Nephron (organoid): Measurements from ENCODE around the gene HSPA2.
A peak's percentile ranks its signal among the peaks of the same experiment; 100 is the strongest.

Experiments
- H3K27ac Mint-ChIP-seq, 3 experiments: 2 replicates each; pipeline ENCODE4 v1.8.0; 2020; ENCODE audit warnings: mixed read lengths in 3 of 3, mild to moderate bottlenecking in 2 of 3, moderate library complexity in 1 of 3
- H3K27me3 Mint-ChIP-seq: 2 replicates; pipeline ENCODE4 v1.8.0; 2021; ENCODE audit warnings: low read depth, mild to moderate bottlenecking, moderate library complexity, mixed read lengths
- H3K36me3 Mint-ChIP-seq: 2 replicates; pipeline ENCODE4 v1.8.0; 2020; ENCODE audit warnings: low read depth, mixed read lengths
- H3K4me1 Mint-ChIP-seq: 2 replicates; pipeline ENCODE4 v1.8.0; 2020; ENCODE audit warnings: mixed read lengths
- H3K4me3 Mint-ChIP-seq, 3 experiments: 2 replicates each; pipeline ENCODE4 v1.8.0; 2020; ENCODE audit warnings: mild to moderate bottlenecking in 3 of 3, mixed read lengths in 3 of 3, moderate library complexity in 2 of 3
- H3K9me3 Mint-ChIP-seq: 2 replicates; pipeline ENCODE4 v1.8.0; 2020; ENCODE audit warnings: mixed read lengths
- TF ChIP-seq, protein P1 (sequence below), 3 experiments: fragments of 200-600 bp; sonication (generic); IDR thresholded peaks; one replicate each; pipeline ENCODE4 v1.5.0; 2021; ENCODE audit warnings: antibody characterized with exemption in 3 of 3; ENCODE audit not compliant: unreplicated experiment in 3 of 3

The HSPA2 gene

DNA sequence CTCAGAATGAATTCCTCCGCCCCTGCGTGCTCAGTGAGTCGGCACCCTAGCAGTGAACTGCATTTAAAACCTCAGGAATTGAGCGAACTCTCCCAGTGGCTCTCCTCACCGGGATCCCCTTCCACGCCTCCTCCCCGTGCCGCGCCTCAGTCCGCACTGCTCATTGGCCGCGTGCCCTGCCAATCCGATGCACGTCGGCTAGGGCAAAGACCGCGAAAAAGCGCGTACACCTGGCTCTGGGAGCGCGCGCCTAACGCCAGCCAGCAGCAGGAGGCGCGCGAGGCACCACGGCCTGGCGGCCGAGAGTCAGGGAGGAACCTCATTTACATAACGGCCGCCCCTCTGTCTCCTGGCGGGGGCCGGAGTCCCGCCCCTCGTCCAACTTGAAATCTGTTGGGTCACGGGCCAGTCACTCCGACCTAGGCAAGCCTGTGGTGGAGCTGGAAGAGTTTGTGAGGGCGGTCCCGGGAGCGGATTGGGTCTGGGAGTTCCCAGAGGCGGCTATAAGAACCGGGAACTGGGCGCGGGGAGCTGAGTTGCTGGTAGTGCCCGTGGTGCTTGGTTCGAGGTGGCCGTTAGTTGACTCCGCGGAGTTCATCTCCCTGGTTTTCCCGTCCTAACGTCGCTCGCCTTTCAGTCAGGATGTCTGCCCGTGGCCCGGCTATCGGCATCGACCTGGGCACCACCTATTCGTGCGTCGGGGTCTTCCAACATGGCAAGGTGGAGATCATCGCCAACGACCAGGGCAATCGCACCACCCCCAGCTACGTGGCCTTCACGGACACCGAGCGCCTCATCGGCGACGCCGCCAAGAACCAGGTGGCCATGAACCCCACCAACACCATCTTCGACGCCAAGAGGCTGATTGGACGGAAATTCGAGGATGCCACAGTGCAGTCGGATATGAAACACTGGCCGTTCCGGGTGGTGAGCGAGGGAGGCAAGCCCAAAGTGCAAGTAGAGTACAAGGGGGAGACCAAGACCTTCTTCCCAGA, at the start of gene HSPA2:
HSPA2 (plus strand) TSS at position 534 of the 995 bp plus-strand sequence; CDS start at position 643, 109 bp downstream.
- TF ChIP-seq, protein P1, sequence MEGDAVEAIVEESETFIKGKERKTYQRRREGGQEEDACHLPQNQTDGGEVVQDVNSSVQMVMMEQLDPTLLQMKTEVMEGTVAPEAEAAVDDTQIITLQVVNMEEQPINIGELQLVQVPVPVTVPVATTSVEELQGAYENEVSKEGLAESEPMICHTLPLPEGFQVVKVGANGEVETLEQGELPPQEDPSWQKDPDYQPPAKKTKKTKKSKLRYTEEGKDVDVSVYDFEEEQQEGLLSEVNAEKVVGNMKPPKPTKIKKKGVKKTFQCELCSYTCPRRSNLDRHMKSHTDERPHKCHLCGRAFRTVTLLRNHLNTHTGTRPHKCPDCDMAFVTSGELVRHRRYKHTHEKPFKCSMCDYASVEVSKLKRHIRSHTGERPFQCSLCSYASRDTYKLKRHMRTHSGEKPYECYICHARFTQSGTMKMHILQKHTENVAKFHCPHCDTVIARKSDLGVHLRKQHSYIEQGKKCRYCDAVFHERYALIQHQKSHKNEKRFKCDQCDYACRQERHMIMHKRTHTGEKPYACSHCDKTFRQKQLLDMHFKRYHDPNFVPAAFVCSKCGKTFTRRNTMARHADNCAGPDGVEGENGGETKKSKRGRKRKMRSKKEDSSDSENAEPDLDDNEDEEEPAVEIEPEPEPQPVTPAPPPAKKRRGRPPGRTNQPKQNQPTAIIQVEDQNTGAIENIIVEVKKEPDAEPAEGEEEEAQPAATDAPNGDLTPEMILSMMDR (IDR thresholded peaks at IDR 0.05; ENCODE audit: unreplicated experiment in 3 of 3) = peak; percentile 55 to 72 (median 57)
- H3K27ac Mint-ChIP-seq = peak within 1 kb of the TSS; percentile 74 to 95 (median 91)
- H3K9me3 Mint-ChIP-seq = peaks cover 25% of the 10 kb centered on the region
- peak within 1 kb of the TSS; percentile 89 to 93 (median 92) for H3K4me3 Mint-ChIP-seq
- no peaks in the 10 kb centered on the region for H3K27me3 Mint-ChIP-seq
- H3K4me1 Mint-ChIP-seq = peaks cover 11% of the 10 kb centered on the region
- peaks cover 8% of the 10 kb centered on the region for H3K36me3 Mint-ChIP-seq

DNA sequence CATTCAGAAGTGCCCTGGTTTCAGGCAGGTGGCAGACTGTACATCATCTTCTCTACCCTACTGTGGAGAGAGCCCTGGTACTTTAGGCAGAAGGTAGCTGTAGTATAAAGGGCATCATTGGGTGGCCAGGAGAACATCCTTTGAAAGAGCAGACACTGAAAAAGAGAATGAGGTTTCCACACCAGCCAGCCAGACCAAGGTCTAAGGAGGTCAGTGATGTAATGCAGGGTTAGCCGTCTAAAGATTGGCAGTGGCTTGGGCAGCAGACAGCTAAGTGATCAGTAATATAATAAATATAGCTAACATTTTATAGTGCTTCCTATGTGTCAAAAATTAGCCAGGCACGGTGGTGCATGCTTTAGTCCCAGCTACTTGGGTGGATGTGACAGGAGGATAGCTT, 48.9 kb upstream of the HSPA2 start:
- Mint-ChIP-seq H3K27ac (no peak overlapping the region), H3K9me3 (no peaks in the 10 kb centered on the region), H3K4me3 (no peak overlapping the region), H3K27me3 (no peaks in the 10 kb centered on the region), H3K4me1 (no peaks in the 10 kb centered on the region), H3K36me3 (peaks cover 23% of the 10 kb centered on the region)
- TF ChIP-seq, protein P1 (IDR thresholded peaks at IDR 0.05; ENCODE audit: unreplicated experiment in 3 of 3) = no peak

DNA sequence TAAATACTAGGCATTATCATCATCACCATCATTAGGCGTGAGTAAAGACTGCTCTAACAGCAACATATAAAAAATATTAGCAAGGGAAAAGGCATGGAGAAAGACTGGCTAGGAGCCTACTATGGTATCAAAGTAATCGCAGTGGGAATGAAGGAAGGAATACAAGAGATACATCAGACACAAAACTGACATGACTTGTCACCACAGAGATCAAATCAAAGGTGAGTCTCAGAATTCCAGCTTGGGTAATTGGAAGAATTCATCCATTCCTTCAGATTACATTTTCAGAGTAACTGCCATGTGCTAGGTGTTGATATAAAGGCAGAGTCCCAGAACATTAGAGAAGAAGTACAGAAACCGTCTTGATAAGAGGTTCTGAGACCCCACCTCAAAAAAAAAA, 47.1 kb upstream of the HSPA2 start:
- H3K4me1 Mint-ChIP-seq = no peaks in the 10 kb centered on the region
- no peaks in the 10 kb centered on the region for H3K9me3 Mint-ChIP-seq
- no peak overlapping the region for H3K4me3 Mint-ChIP-seq
- no peak overlapping the region for H3K27ac Mint-ChIP-seq
- TF ChIP-seq, protein P1 (IDR thresholded peaks at IDR 0.05; ENCODE audit: unreplicated experiment in 3 of 3) = no peak
- peaks cover 13% of the 10 kb centered on the region for H3K36me3 Mint-ChIP-seq
- no peaks in the 10 kb centered on the region for H3K27me3 Mint-ChIP-seq

DNA sequence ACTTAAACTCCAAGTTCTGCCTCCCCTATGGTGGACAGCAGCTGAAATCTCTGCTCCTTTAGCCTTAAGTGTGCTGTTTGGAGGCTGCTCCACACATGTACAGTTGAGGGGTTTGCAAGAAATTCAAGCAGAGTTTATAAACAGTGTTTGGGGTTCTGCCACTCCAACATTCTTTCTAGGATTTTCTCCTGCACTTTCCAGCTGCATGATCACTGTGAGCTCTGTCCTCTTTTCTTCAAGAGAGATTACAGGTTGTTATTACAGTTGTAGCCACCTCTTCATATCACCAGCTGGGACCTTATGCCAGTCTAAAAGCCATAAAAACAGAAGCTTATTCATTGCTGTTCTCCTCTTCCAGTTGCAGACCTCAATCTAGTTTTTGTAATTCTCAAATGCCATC, 45.3 kb upstream of the HSPA2 start:
- H3K36me3 Mint-ChIP-seq = peaks cover 10% of the 10 kb centered on the region
- H3K4me3 Mint-ChIP-seq = no peak overlapping the region
- no peaks in the 10 kb centered on the region for H3K9me3 Mint-ChIP-seq
- no peak overlapping the region for H3K27ac Mint-ChIP-seq
- peaks cover 6% of the 10 kb centered on the region for H3K4me1 Mint-ChIP-seq
- no peaks in the 10 kb centered on the region for H3K27me3 Mint-ChIP-seq
- TF ChIP-seq, protein P1 (IDR thresholded peaks at IDR 0.05; ENCODE audit: unreplicated experiment in 3 of 3) = no peak

DNA sequence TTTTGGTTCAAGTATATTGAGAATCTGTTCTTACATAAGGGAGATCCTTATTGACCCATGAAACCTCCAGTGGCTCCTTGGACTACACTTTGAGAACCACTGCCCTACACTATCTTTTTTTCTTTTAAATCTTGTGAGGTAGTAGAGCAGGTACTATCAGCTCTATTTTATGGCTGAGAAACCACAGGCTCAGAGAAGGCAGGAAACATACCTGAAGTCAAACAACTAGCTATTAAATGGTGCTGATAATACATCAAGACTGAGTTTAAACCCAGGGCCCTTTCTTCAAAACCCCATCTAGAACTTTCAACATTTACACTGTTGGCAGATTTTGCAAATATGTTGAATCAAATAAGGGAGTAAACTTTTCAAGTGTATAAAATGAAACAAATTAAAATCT, 43.8 kb upstream of the HSPA2 start:
- Mint-ChIP-seq H3K4me3 (no peak overlapping the region), H3K9me3 (no peaks in the 10 kb centered on the region), H3K27ac (peak overlapping the region in 1 of 3 experiments; percentile 43), H3K4me1 (peaks cover 14% of the 10 kb centered on the region), H3K27me3 (no peaks in the 10 kb centered on the region), H3K36me3 (peaks cover 10% of the 10 kb centered on the region)
- TF ChIP-seq, protein P1 (IDR thresholded peaks at IDR 0.05; ENCODE audit: unreplicated experiment in 3 of 3) = no peak
